T-helper 2 cell treated with Interferon-gamma antibody and Interleukin-4, amounts not matched to agents 5 μg/mL and 100 μg/mL, for 36 hours (primary cell): ENCODE data around the gene CLSTN1.

Experiments used
- DNase-seq: peaks from one replicate; pipeline ENCODE4 v3.0.0; 2021; ENCODE audit warnings: low spot score
- H3K27ac Mint-ChIP-seq: one replicate; pipeline ENCODE4 v1.8.0; 2021; ENCODE audit warnings: mild to moderate bottlenecking, mixed read lengths
- H3K27me3 Mint-ChIP-seq: one replicate; pipeline ENCODE4 v1.8.0; 2021; ENCODE audit warnings: low read depth, mixed read lengths
- H3K36me3 Mint-ChIP-seq: one replicate; pipeline ENCODE4 v1.8.0; 2021; ENCODE audit warnings: low read depth, mixed read lengths
- H3K4me1 Mint-ChIP-seq: one replicate; pipeline ENCODE4 v1.8.0; 2021; ENCODE audit warnings: low read depth, mixed read lengths
- H3K4me3 Mint-ChIP-seq: one replicate; pipeline ENCODE4 v1.8.0; 2022; ENCODE audit warnings: mild to moderate bottlenecking, moderate library complexity, mixed read lengths
- H3K9me3 Mint-ChIP-seq: one replicate; pipeline ENCODE4 v1.8.0; 2021; ENCODE audit warnings: mixed read lengths

Gene CLSTN1

GRCh38 chr1:9844756-9845155 is 21.0 kb upstream of the CLSTN1 start:
- Mint-ChIP-seq H3K36me3 (no peaks in the 10 kb centered on the region), H3K27me3 (peaks cover 5% of the 10 kb centered on the region), H3K27ac (no peak overlapping the region), H3K9me3 (no peaks in the 10 kb centered on the region), H3K4me1 (no peaks in the 10 kb centered on the region), H3K4me3 (no peak overlapping the region)
- no peak for DNase-seq

- Mint-ChIP-seq H3K27me3 (peaks cover 6% of the 10 kb centered on the region), H3K4me3 (no peak overlapping the region), H3K36me3 (no peaks in the 10 kb centered on the region), H3K27ac (no peak overlapping the region), H3K9me3 (no peaks in the 10 kb centered on the region), H3K4me1 (no peaks in the 10 kb centered on the region)
- DNase-seq = no peak
These were observed 20.3 kb upstream of the CLSTN1 start for GRCh38 chr1:9844106-9844505.

- H3K36me3 Mint-ChIP-seq = no peaks in the 10 kb centered on the region
- DNase-seq = no peak
- no peaks in the 10 kb centered on the region for H3K4me1 Mint-ChIP-seq
- peaks cover 7% of the 10 kb centered on the region for H3K27me3 Mint-ChIP-seq
- no peak overlapping the region for H3K27ac Mint-ChIP-seq
- H3K9me3 Mint-ChIP-seq = no peaks in the 10 kb centered on the region
- no peak overlapping the region for H3K4me3 Mint-ChIP-seq
These were observed 19.8 kb upstream of the CLSTN1 start for GRCh38 chr1:9843576-9843945.

- H3K27ac Mint-ChIP-seq = no peak overlapping the region
These were observed 19.2 kb upstream of the CLSTN1 start for GRCh38 chr1:9842781-9843575.

DNA sequence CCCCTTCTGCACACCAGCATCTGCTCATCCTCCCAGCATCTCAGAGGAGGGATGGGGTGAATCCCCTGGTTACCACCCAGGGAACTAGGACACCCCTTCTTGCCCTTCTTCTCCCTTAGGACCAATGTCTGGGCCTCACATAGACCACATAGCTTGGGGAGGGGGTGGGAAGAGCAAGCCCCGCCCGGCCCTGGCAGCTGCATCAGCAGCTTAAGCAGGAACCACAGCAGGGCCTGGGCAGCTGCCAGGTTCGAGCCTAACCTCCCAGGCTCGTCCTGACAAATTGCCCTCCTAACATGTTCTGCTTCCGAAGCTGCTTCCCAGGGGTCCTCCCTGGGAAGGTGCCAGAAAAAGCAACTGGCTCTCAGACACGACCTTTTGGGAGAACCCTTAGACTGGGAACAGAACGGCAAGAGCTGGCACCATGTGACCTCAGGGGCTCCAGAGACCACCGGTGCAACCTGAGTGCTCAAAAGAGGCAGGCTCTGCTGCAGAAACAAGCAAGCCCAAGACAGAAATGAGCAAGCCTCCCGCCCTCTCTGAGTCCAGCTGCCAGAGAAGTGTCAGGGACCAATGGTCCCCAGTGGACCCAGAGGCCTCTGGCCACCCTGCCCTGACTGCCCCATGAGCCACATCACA is 18.4 kb upstream of the CLSTN1 start:
- H3K27ac Mint-ChIP-seq = no peak overlapping the region

More at GRCh38 chr1:9842781-9843575, 19.2 kb upstream of the CLSTN1 start:
- Mint-ChIP-seq H3K9me3 (no peaks in the 10 kb centered on the region), H3K4me3 (no peak overlapping the region), H3K4me1 (no peaks in the 10 kb centered on the region), H3K36me3 (no peaks in the 10 kb centered on the region), H3K27me3 (peaks cover 7% of the 10 kb centered on the region)
- DNase-seq = no peak

DNA sequence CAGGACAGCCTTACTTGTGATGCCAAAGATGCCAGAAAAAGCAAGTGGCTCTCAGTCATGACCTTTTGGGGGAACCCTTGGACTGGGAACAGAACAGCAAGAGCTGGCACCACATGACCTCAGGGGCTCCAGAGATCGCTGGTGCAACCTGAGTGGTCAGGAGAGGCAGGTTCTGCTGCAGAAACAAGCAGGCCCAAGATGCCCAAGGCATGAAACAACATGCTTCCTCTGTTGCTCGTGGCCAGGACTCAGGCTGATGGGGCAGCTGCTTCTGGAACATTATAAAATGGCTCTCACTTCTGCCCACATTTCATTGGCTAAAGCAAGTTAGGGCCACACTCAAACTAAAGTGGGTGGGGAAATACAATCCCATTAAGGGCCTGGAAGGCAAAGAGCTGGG is 17.7 kb upstream of the CLSTN1 start:
- H3K27ac Mint-ChIP-seq = no peak overlapping the region

More for the DNA sequence above, 18.4 kb upstream of the CLSTN1 start:
- no peak for DNase-seq
- H3K36me3 Mint-ChIP-seq = no peaks in the 10 kb centered on the region
- H3K4me3 Mint-ChIP-seq = no peak overlapping the region
- peaks cover 11% of the 10 kb centered on the region for H3K27me3 Mint-ChIP-seq
- no peaks in the 10 kb centered on the region for H3K4me1 Mint-ChIP-seq
- H3K9me3 Mint-ChIP-seq = no peaks in the 10 kb centered on the region

GRCh38 chr1:9840176-9840575 is 16.4 kb upstream of the CLSTN1 start:
- H3K27me3 Mint-ChIP-seq = peaks cover 8% of the 10 kb centered on the region
- H3K4me1 Mint-ChIP-seq = no peaks in the 10 kb centered on the region
- no peak overlapping the region for H3K27ac Mint-ChIP-seq
- H3K9me3 Mint-ChIP-seq = no peaks in the 10 kb centered on the region
- no peaks in the 10 kb centered on the region for H3K36me3 Mint-ChIP-seq
- H3K4me3 Mint-ChIP-seq = no peak overlapping the region
- no peak for DNase-seq

More for the DNA sequence above, 17.7 kb upstream of the CLSTN1 start:
- Mint-ChIP-seq H3K4me1 (no peaks in the 10 kb centered on the region), H3K36me3 (no peaks in the 10 kb centered on the region), H3K27me3 (peaks cover 11% of the 10 kb centered on the region), H3K4me3 (no peak overlapping the region), H3K9me3 (no peaks in the 10 kb centered on the region)
- DNase-seq = no peak

DNA sequence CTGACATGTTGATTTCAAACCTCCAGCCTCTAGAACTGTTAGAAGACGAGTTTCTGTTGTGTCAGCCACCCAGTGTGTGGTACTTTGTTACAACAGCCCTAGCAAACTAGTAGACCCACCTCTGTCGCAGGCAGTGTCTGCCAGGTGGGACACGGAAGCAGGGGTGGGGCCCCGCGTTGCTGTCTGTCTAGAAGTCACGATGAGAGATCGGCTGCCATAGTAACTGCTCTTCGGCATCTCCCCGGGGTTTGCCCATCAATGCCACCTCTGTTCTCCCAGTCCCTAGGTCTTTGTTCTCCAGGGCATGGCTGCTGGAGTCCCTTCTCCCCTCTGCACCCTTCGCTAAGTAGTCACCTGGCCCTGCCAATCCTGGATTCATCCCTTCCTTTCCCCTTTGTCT is 15.2 kb upstream of the CLSTN1 start:
- H3K27me3 Mint-ChIP-seq = peaks cover 13% of the 10 kb centered on the region
- H3K27ac Mint-ChIP-seq = no peak overlapping the region
- no peak overlapping the region for H3K4me3 Mint-ChIP-seq
- peaks cover 5% of the 10 kb centered on the region for H3K4me1 Mint-ChIP-seq
- H3K9me3 Mint-ChIP-seq = no peaks in the 10 kb centered on the region
- no peak for DNase-seq
- no peaks in the 10 kb centered on the region for H3K36me3 Mint-ChIP-seq

GRCh38 chr1:9836632-9836960 is 12.8 kb upstream of the CLSTN1 start:
- Mint-ChIP-seq H3K27me3 (peaks cover 15% of the 10 kb centered on the region), H3K36me3 (no peaks in the 10 kb centered on the region), H3K4me1 (peaks cover 5% of the 10 kb centered on the region), H3K27ac (no peak overlapping the region), H3K9me3 (no peaks in the 10 kb centered on the region), H3K4me3 (no peak overlapping the region)
- no peak for DNase-seq

GRCh38 chr1:9835758-9836631 is 12.2 kb upstream of the CLSTN1 start:
- Mint-ChIP-seq H3K4me3 (no peak overlapping the region), H3K4me1 (peaks cover 5% of the 10 kb centered on the region), H3K9me3 (no peaks in the 10 kb centered on the region), H3K36me3 (no peaks in the 10 kb centered on the region), H3K27me3 (peaks cover 19% of the 10 kb centered on the region), H3K27ac (no peak overlapping the region)
- no peak for DNase-seq

GRCh38 chr1:9835404-9835757 is 11.6 kb upstream of the CLSTN1 start:
- Mint-ChIP-seq H3K4me3 (no peak overlapping the region), H3K9me3 (no peaks in the 10 kb centered on the region), H3K27me3 (peaks cover 17% of the 10 kb centered on the region), H3K4me1 (peaks cover 5% of the 10 kb centered on the region), H3K27ac (no peak overlapping the region), H3K36me3 (no peaks in the 10 kb centered on the region)
- DNase-seq = no peak

DNA sequence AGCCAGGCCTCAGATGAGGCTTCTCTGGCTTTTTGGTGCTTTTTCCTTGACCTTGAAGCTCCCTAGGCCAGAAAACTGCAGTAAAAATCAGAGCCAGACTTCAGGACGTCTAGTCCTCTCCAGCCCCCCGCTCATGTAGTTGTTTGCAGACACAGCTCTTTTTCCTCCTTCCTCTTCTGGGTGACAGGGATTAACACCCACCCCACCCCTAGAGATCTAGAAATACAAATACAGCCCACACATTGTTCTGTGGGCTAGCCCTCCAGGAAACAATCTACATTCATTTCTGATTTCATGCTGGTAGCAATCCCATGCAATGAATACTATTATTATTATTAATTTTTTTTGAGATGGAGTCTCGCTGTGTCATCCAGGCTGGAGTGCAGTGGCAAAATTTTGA is 9.9 kb upstream of the CLSTN1 start:
- no peaks in the 10 kb centered on the region for H3K9me3 Mint-ChIP-seq
- no peak overlapping the region for H3K27ac Mint-ChIP-seq
- no peak overlapping the region for H3K4me3 Mint-ChIP-seq
- H3K4me1 Mint-ChIP-seq = peaks cover 5% of the 10 kb centered on the region
- H3K36me3 Mint-ChIP-seq = no peaks in the 10 kb centered on the region
- H3K27me3 Mint-ChIP-seq = peaks cover 19% of the 10 kb centered on the region
- no peak for DNase-seq

- H3K9me3 Mint-ChIP-seq = no peaks in the 10 kb centered on the region
- H3K36me3 Mint-ChIP-seq = peaks cover 3% of the 10 kb centered on the region
- DNase-seq = no peak
- H3K27ac Mint-ChIP-seq = peak overlapping the region; percentile 26
- H3K4me1 Mint-ChIP-seq = peaks cover 25% of the 10 kb centered on the region
- H3K4me3 Mint-ChIP-seq = no peak overlapping the region
- peaks cover 21% of the 10 kb centered on the region for H3K27me3 Mint-ChIP-seq
These were observed 3.9 kb upstream of the CLSTN1 start for GRCh38 chr1:9827558-9828185.

- peaks cover 34% of the 10 kb centered on the region for H3K4me1 Mint-ChIP-seq
- no peaks in the 10 kb centered on the region for H3K9me3 Mint-ChIP-seq
- H3K27me3 Mint-ChIP-seq = peaks cover 21% of the 10 kb centered on the region
- DNase-seq = no peak
- H3K4me3 Mint-ChIP-seq = no peak overlapping the region
- H3K36me3 Mint-ChIP-seq = peaks cover 7% of the 10 kb centered on the region
- H3K27ac Mint-ChIP-seq = no peak overlapping the region
These were observed 2.9 kb upstream of the CLSTN1 start for GRCh38 chr1:9826616-9827015.
